ENCODE results near the gene NR2F6.
A peak's percentile ranks its signal among the peaks of the same experiment; 100 is the strongest.

GRCh38 chr19:17226002-17226933 lies 19.5 kb downstream of the NR2F6 start, which contains the start of gene OCEL1:
- TF ChIP-seq CTCF (IDR thresholded peaks at IDR 0.05) = no peak
- TF ChIP-seq BHLHE40 (IDR thresholded peaks at IDR 0.05; ENCODE audit: low read depth, low read length) = no peak
- no peak for TF ChIP-seq EP300 (IDR thresholded peaks at IDR 0.05)
- no peak for TF ChIP-seq RAD21 (conservative IDR thresholded peaks at IDR 0.05 in 1 of 2, IDR thresholded peaks at IDR 0.05 in 1 of 2)
- peak; percentile 43 for TF ChIP-seq POLR2A (IDR thresholded peaks at IDR 0.05; ENCODE audit: low read length)

All from A549 (cell line).